Upper lobe of left lung (tissue), 6 donors: ENCODE measurements around the gene CAMK2N1. TPM values are rescaled to one million over a fixed set of nuclear protein-coding genes. Genes with fewer than 3 reads are reported as not detected.

Experiments
- ATAC-seq, 2 donors: fragments of 200-7000 bp; cut with Tn5 transposase; one replicate each; pipeline ENCODE4 v1.9.1; 2022; ENCODE audit warnings: mild to moderate bottlenecking in 2 of 2, moderate library complexity in 2 of 2; ENCODE audit not compliant: low FRiP score in 2 of 2
- DNase-seq, 2 donors: peaks; one replicate each; pipeline ENCODE4 v3.0.0-alpha.2; 2019 to 2020
- H3K27ac ChIP-seq, 4 donors: fragments of 200-600 bp; sonication (generic); one replicate each; pipeline ENCODE4 v1.5.1; 2016 to 2019
- H3K27me3 ChIP-seq, 4 donors: fragments of 200-600 bp; sonication (generic); one replicate each; pipeline ENCODE4 v1.5.1; 2017 to 2019
- H3K36me3 ChIP-seq, 4 donors: fragments of 200-600 bp; sonication (generic); one replicate each; pipeline ENCODE4 v1.5.1; 2016 to 2019
- H3K4me1 ChIP-seq, 4 donors: fragments of 200-600 bp; sonication (generic); one replicate each; pipeline ENCODE4 v1.5.1; 2018 to 2019
- H3K4me3 ChIP-seq, 4 donors: fragments of 200-600 bp; sonication (generic); one replicate each; pipeline ENCODE4 v1.5.1; 2017 to 2019; ENCODE audit warnings: mild to moderate bottlenecking in 2 of 4, moderate library complexity in 1 of 4
- H3K9me3 ChIP-seq, 4 donors: fragments of 200-600 bp; sonication (generic); one replicate each; pipeline ENCODE4 v1.5.1; 2018 to 2019
- CTCF ChIP-seq, 6 experiments: fragments of 450-650 bp in 4 of 6; fragments of 200-600 bp in 2 of 6; sonication (generic) in 2 of 6; IDR thresholded peaks; one replicate each; pipeline ENCODE4 v1.5.1; 2016 to 2019; ENCODE audit warnings: antibody characterized with exemption in 6 of 6
- EP300 ChIP-seq, 4 donors: sonication (generic); formaldehyde crosslinking; IDR thresholded peaks; one replicate each; pipeline ENCODE4 v1.5.1; 2017; ENCODE audit warnings: antibody characterized with exemption in 4 of 4, control low read depth in 2 of 4
- POLR2A ChIP-seq, 4 donors: fragments of 450-650 bp; IDR thresholded peaks; one replicate each; pipeline ENCODE4 v1.5.1; 2016 to 2017; ENCODE audit warnings: antibody characterized with exemption in 4 of 4, mild to moderate bottlenecking in 2 of 4
- POLR2AphosphoS5 ChIP-seq, 2 donors: sonication (generic); formaldehyde crosslinking; IDR thresholded peaks; one replicate each; pipeline ENCODE4 v1.5.1; 2017; ENCODE audit warnings: antibody characterized with exemption in 2 of 2
- WGBS, 2 donors: methylation state at CpG; one replicate each; pipeline ENCODE4 v1.1.5; 2017 to 2018; 5-methylcytosine and 5-hydroxymethylcytosine counted together
- total RNA-seq, 6 donors: library from RNA; depleted of rRNA in 4 of 6; stranded (reverse); fragments of >200 nt in 4 of 6; gene quantifications; one replicate each; pipeline versions ENCODE4 v1.1.0 to v1.2.1, GENCODE V29; 2016 to 2021
- donor health status: DM: no; HTN: no; CAD: no; lungs with moderate emphysema.
- donor health status: DM: no; HTN: yes; CAD: no; lungs with severe emphysema.

The CAMK2N1 gene
- total RNA-seq, 6 donors from 2014 or later: 18.4 to 63.9 (median 28.1) TPM

GRCh38 chr1:20511518-20512428 is 25.8 kb upstream of the CAMK2N1 start:
- Histone ChIP-seq H3K4me1 (peaks cover 6 to 14% (median 12%) of the 10 kb centered on the region in 4 donors), H3K9me3 (no peaks in the 10 kb centered on the region), H3K4me3 (no peak overlapping the region), H3K27me3 (no peaks in the 10 kb centered on the region), H3K36me3 (no peaks in the 10 kb centered on the region), H3K27ac (no peak overlapping the region)
- ATAC-seq: no peak
- TF ChIP-seq POLR2A (IDR thresholded peaks at IDR 0.05): no peak
- no peak for TF ChIP-seq CTCF (IDR thresholded peaks at IDR 0.05)
- no peak for TF ChIP-seq EP300 (IDR thresholded peaks at IDR 0.05)
- no peak for TF ChIP-seq POLR2AphosphoS5 (IDR thresholded peaks at IDR 0.05)
- DNase-seq: no peak
- 50 to 60% methylated on average over 6 of the region's 6 CpGs for WGBS, 2 donors

- WGBS, 2 donors: 64 to 66% methylated on average over 5 of the region's 5 CpGs
- Histone ChIP-seq H3K4me1 (peaks cover 16 to 38% (median 24%) of the 10 kb centered on the region in 4 donors), H3K27ac (peak overlapping the region; percentile 83 to 94 (median 89)), H3K9me3 (no peaks in the 10 kb centered on the region), H3K27me3 (no peaks in the 10 kb centered on the region), H3K4me3 (peak overlapping the region; percentile 83 to 99 (median 96)), H3K36me3 (peaks cover 0 to 5% (median 0%) of the 10 kb centered on the region in 4 donors)
- no peak for ATAC-seq
- no peak for DNase-seq
- TF ChIP-seq EP300 (IDR thresholded peaks at IDR 0.05): no peak
- no peak for TF ChIP-seq POLR2A (IDR thresholded peaks at IDR 0.05)
- no peak for TF ChIP-seq CTCF (IDR thresholded peaks at IDR 0.05)
- TF ChIP-seq POLR2AphosphoS5 (IDR thresholded peaks at IDR 0.05): no peak
These were observed 22.4 kb upstream of the CAMK2N1 start for GRCh38 chr1:20508411-20508771.

GRCh38 chr1:20507564-20508410 is 21.8 kb upstream of the CAMK2N1 start, which contains the start of gene MUL1:
Gene MUL1, minus strand, starts transcription at chr1:20508151. Its CDS starts 127 bp downstream, at chr1:20508024.
- DNase-seq: peak; percentile 92 to 99
- Histone ChIP-seq H3K9me3 (no peaks in the 10 kb centered on the region), H3K27ac (peak within 1 kb of the TSS; percentile 83 to 94 (median 89)), H3K4me1 (peaks cover 16 to 38% (median 24%) of the 10 kb centered on the region in 4 donors), H3K36me3 (peaks cover 0 to 9% (median 0%) of the 10 kb centered on the region in 4 donors), H3K4me3 (peak within 1 kb of the TSS; percentile 83 to 99 (median 96)), H3K27me3 (no peaks in the 10 kb centered on the region)
- TF ChIP-seq POLR2AphosphoS5 (IDR thresholded peaks at IDR 0.05) (peak; percentile 96 to 99), EP300 (IDR thresholded peaks at IDR 0.05) (peak in 1 of 4 donors; percentile 47), CTCF (IDR thresholded peaks at IDR 0.05) (peak in 1 of 6 experiments; percentile 23), POLR2A (IDR thresholded peaks at IDR 0.05) (peak; percentile 17 to 79 (median 44))
- WGBS, 2 donors: 2 to 4% methylated on average over 30 to 42 of the region's 58 CpGs
- peak; percentile 96 to 99 for ATAC-seq

- DNase-seq (no peak), ATAC-seq (no peak)
- TF ChIP-seq CTCF (IDR thresholded peaks at IDR 0.05): no peak
- no peak for TF ChIP-seq POLR2A (IDR thresholded peaks at IDR 0.05)
- TF ChIP-seq POLR2AphosphoS5 (IDR thresholded peaks at IDR 0.05): no peak
- TF ChIP-seq EP300 (IDR thresholded peaks at IDR 0.05): no peak
- Histone ChIP-seq H3K36me3 (peaks cover 0 to 15% (median 4%) of the 10 kb centered on the region in 4 donors), H3K27ac (peak overlapping the region in 3 of 4 donors; percentile 83 to 94 (median 92)), H3K27me3 (no peaks in the 10 kb centered on the region), H3K9me3 (no peaks in the 10 kb centered on the region), H3K4me1 (peaks cover 16 to 38% (median 24%) of the 10 kb centered on the region in 4 donors), H3K4me3 (peak overlapping the region; percentile 83 to 99 (median 96))
- WGBS, 2 donors: 44 to 55% methylated on average over 5 of the region's 5 CpGs
These were observed 21.2 kb upstream of the CAMK2N1 start for GRCh38 chr1:20507248-20507563.
